OCI-LY7 (cell line): ENCODE data around the gene RASSF4. TPM values are rescaled to one million over a fixed set of nuclear protein-coding genes. Genes with fewer than 3 reads are reported as not detected.

Experiments
- BruUV-seq: library from RNA; stranded (reverse); fragments of 400-500 nt; replicated peaks from 2 replicates; lab custom pipeline; 2021; lab: Mats Ljungman, UMichigan
- CTCF ChIA-PET: fragments of 300-600 bp; sonication (Branson Sonifier 250); formaldehyde crosslinking; loops from one replicate; lab custom pipeline; 2022; ENCODE audit warnings: antibody characterized with exemption; ENCODE audit not compliant: unreplicated experiment; lab: Charles Lee
- POLR2A ChIA-PET: fragments of 300-600 bp; sonication (Branson Sonifier 250); formaldehyde crosslinking; loops from one replicate; lab custom pipeline; 2022; ENCODE audit warnings: antibody characterized with exemption; lab: Charles Lee
- DNase-seq: peaks from one replicate; pipeline ENCODE4 v3.0.0-alpha.2; 2015; ENCODE audit warnings: low spot score
- H2AFZ ChIP-seq: fragments of 200-600 bp; sonication (generic), shearing (Covaris generic); 2 replicates; pipeline ENCODE4 v1.6.1; 2014; ENCODE audit warnings: mild to moderate bottlenecking, antibody characterized with exemption, low read length, moderate library complexity
- H3K27ac ChIP-seq: fragments of 200-600 bp; sonication (generic); 2 replicates; pipeline ENCODE4 v1.5.1; 2014; ENCODE audit warnings: mixed run types, low read depth, mild to moderate bottlenecking, moderate library complexity, low read length, inconsistent platforms; ENCODE audit not compliant: poor library complexity, severe bottlenecking
- H3K36me3 ChIP-seq: fragments of 200-600 bp; sonication (generic); 2 replicates; pipeline ENCODE4 v1.6.1; 2014; ENCODE audit warnings: mild to moderate bottlenecking, antibody characterized with exemption, low read length, moderate library complexity, mixed read lengths; ENCODE audit not compliant: insufficient read depth
- H3K4me1 ChIP-seq: fragments of 200-600 bp; sonication (generic); 2 replicates; pipeline ENCODE4 v1.5.1; 2014; ENCODE audit warnings: mild to moderate bottlenecking, low read length; ENCODE audit not compliant: insufficient read depth, poor library complexity, severe bottlenecking
- H3K4me2 ChIP-seq: fragments of 200-600 bp; sonication (generic); 2 replicates; pipeline ENCODE4 v1.6.1; 2014; ENCODE audit warnings: mild to moderate bottlenecking, low read length
- H3K4me3 ChIP-seq: fragments of 200-600 bp; sonication (generic); 2 replicates; pipeline ENCODE4 v1.5.1; 2014; ENCODE audit warnings: mild to moderate bottlenecking, low read depth, low read length; ENCODE audit not compliant: poor library complexity, severe bottlenecking
- H3K79me2 ChIP-seq: fragments of 200-600 bp; sonication (generic); 2 replicates; pipeline ENCODE4 v1.6.1; 2016; ENCODE audit warnings: low read depth, mild to moderate bottlenecking, low read length, moderate library complexity, mixed read lengths; ENCODE audit not compliant: insufficient read depth
- H3K9me2 ChIP-seq: fragments of 200-600 bp; sonication (generic); 2 replicates; pipeline ENCODE4 v1.6.1; 2016; ENCODE audit warnings: mild to moderate bottlenecking, low read length, mixed read lengths; ENCODE audit not compliant: insufficient read depth
- H3K9me3 ChIP-seq: fragments of 200-600 bp; sonication (generic); 2 replicates; pipeline ENCODE4 v1.6.1; 2014; ENCODE audit warnings: mild to moderate bottlenecking, mixed run types, low read length, mixed read lengths
- H4K20me1 ChIP-seq: fragments of 200-600 bp; sonication (generic); 2 replicates; pipeline ENCODE4 v1.6.1; 2014; ENCODE audit warnings: mild to moderate bottlenecking, antibody characterized with exemption, low read length, moderate library complexity, mixed read lengths; ENCODE audit not compliant: insufficient read depth
- CTCF ChIP-seq: fragments of 200-600 bp; sonication (generic); conservative IDR thresholded peaks from 2 replicates; pipeline ENCODE4 v1.5.1; 2014; ENCODE audit warnings: mild to moderate bottlenecking, antibody characterized with exemption, low read length, moderate library complexity, mixed read lengths
- EZH2phosphoT487 ChIP-seq: fragments of 200-600 bp; sonication (generic); IDR thresholded peaks from 2 replicates; pipeline ENCODE4 v1.6.1; 2018; ENCODE audit warnings: low read depth, borderline replicate concordance, mild to moderate bottlenecking, mixed run types, antibody characterized with exemption, low read length, moderate library complexity, mixed read lengths
- intact Hi-C: fragments of 100-400 bp; cut with micrococcal nuclease; formaldehyde crosslinking; loops from one replicate; pipeline ENCODE4 v1.10.0; 2022; ENCODE audit not compliant: unreplicated experiment
- total RNA-seq, 2 experiments: library from RNA; depleted of rRNA in 1 of 2; stranded (reverse); fragments of >200 nt in 1 of 2; shearing (Covaris generic) in 1 of 2; gene quantifications; 2 replicates each; pipeline ENCODE4 v1.2.3, GENCODE V29; 2014 to 2022

Gene RASSF4
- total RNA-seq, 2 experiments from 2014 or later, result 2.6 to 5.3 TPM

GRCh38 chr10:44988957-44989585, 29.5 kb downstream of the RASSF4 start:
- intact Hi-C loops, result no loop called here
- H3K36me3 ChIP-seq, result no peaks in the 10 kb centered on the region
- no peaks in the 10 kb centered on the region for H3K79me2 ChIP-seq
- DNase-seq, result no peak
- TF ChIP-seq CTCF, result no peak
- TF ChIP-seq EZH2phosphoT487, result no peak
- no peak overlapping the region for H3K4me3 ChIP-seq
- ChIA-PET CTCF (no interaction called here), POLR2A (interaction anchor here (0.6 kb wide), 1 partner anchor 331 kb away, joined by 8 read pairs; no protein-coding TSS in a partner anchor)
- no peaks in the 10 kb centered on the region for H3K4me1 ChIP-seq
- H4K20me1 ChIP-seq, result no peaks in the 10 kb centered on the region
- no peaks in the 10 kb centered on the region for H3K9me3 ChIP-seq
- H2AFZ ChIP-seq, result no peak overlapping the region
- H3K9me2 ChIP-seq, result no peaks in the 10 kb centered on the region
- BruUV-seq, result no TSS peak
- no peak overlapping the region for H3K4me2 ChIP-seq
- H3K27ac ChIP-seq, result no peak overlapping the region

GRCh38 chr10:44989597-44990301, 30.1 kb downstream of the RASSF4 start:
- Histone ChIP-seq H3K4me2 (no peak overlapping the region), H3K9me2 (no peaks in the 10 kb centered on the region), H3K27ac (no peak overlapping the region), H2AFZ (no peak overlapping the region), H3K79me2 (no peaks in the 10 kb centered on the region), H3K36me3 (no peaks in the 10 kb centered on the region), H3K9me3 (no peaks in the 10 kb centered on the region), H3K4me3 (no peak overlapping the region), H4K20me1 (no peaks in the 10 kb centered on the region), H3K4me1 (no peaks in the 10 kb centered on the region)
- TF ChIP-seq CTCF (no peak), EZH2phosphoT487 (no peak)
- intact Hi-C loops, result no loop called here
- DNase-seq, result no peak
- CTCF ChIA-PET, result no interaction called here
- POLR2A ChIA-PET, result no interaction called here
- BruUV-seq, result no TSS peak

- peak; percentile 19 for DNase-seq
- H3K9me2 ChIP-seq, result no peaks in the 10 kb centered on the region
- CTCF ChIA-PET, result no interaction called here
- H3K9me3 ChIP-seq, result no peaks in the 10 kb centered on the region
- no peaks in the 10 kb centered on the region for H4K20me1 ChIP-seq
- H2AFZ ChIP-seq, result no peak overlapping the region
- POLR2A ChIA-PET, result no interaction called here
- no peak overlapping the region for H3K4me3 ChIP-seq
- no TSS peak for BruUV-seq
- intact Hi-C loops, result no loop called here
- no peaks in the 10 kb centered on the region for H3K79me2 ChIP-seq
- TF ChIP-seq CTCF (peak; percentile 54), EZH2phosphoT487 (no peak)
- H3K4me2 ChIP-seq, result no peak overlapping the region
- H3K36me3 ChIP-seq, result no peaks in the 10 kb centered on the region
- no peaks in the 10 kb centered on the region for H3K4me1 ChIP-seq
- no peak overlapping the region for H3K27ac ChIP-seq
These were observed 30.7 kb downstream of the RASSF4 start for GRCh38 chr10:44990302-44990655.
